Uterus (tissue), 2 donors: Measurements from ENCODE around the gene GPX4.

Experiments
- POLR2A ChIP-seq, 2 donors: fragments of 450-650 bp; IDR thresholded peaks; one replicate each; pipeline ENCODE4 v1.6.1; 2016; ENCODE audit warnings: antibody characterized with exemption in 2 of 2, mild to moderate bottlenecking in 1 of 2, moderate library complexity in 1 of 2
- TF ChIP-seq, protein P1 (sequence below), 4 experiments: fragments of 200-600 bp in 2 of 4; fragments of 450-650 bp in 2 of 4; sonication (generic) in 2 of 4; IDR thresholded peaks; one replicate each; pipeline ENCODE4 v1.5.1; 2016 to 2019; ENCODE audit warnings: antibody characterized with exemption in 4 of 4, mild to moderate bottlenecking in 2 of 4, moderate library complexity in 1 of 4

DNA sequence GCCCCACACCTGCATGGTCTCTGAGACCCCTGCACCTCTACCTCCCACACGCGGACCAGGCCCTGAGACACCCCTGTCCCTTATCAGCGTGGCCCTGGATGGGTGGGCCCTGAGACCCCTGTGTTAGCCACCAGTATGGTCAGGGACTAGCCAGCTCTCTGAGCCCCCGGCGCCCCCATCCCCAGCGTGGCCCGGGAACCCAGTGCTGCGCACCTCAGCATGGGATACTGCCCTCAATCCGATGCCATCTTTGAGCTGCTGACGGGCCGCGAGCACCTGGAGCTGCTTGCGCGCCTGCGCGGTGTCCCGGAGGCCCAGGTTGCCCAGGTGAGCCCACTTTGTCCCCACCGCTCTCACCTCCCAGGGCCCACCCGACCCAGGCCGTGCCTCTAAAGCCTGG is 41.8 kb upstream of the GPX4 start:
- TF ChIP-seq, protein P1, sequence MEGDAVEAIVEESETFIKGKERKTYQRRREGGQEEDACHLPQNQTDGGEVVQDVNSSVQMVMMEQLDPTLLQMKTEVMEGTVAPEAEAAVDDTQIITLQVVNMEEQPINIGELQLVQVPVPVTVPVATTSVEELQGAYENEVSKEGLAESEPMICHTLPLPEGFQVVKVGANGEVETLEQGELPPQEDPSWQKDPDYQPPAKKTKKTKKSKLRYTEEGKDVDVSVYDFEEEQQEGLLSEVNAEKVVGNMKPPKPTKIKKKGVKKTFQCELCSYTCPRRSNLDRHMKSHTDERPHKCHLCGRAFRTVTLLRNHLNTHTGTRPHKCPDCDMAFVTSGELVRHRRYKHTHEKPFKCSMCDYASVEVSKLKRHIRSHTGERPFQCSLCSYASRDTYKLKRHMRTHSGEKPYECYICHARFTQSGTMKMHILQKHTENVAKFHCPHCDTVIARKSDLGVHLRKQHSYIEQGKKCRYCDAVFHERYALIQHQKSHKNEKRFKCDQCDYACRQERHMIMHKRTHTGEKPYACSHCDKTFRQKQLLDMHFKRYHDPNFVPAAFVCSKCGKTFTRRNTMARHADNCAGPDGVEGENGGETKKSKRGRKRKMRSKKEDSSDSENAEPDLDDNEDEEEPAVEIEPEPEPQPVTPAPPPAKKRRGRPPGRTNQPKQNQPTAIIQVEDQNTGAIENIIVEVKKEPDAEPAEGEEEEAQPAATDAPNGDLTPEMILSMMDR (IDR thresholded peaks at IDR 0.05) = no peak
- no peak for TF ChIP-seq POLR2A (IDR thresholded peaks at IDR 0.05)
